OCI-LY7 (cell line): ENCODE data around the gene RCOR3. TPM values are rescaled to one million over a fixed set of nuclear protein-coding genes. Genes with fewer than 3 reads are reported as not detected.
A peak's percentile ranks its signal among the peaks of the same experiment; 100 is the strongest.

Experiments used
- BruUV-seq: library from RNA; stranded (reverse); fragments of 400-500 nt; replicated peaks from 2 replicates; lab custom pipeline; 2021; lab: Mats Ljungman, UMichigan
- CTCF ChIA-PET: fragments of 300-600 bp; sonication (Branson Sonifier 250); formaldehyde crosslinking; loops from one replicate; lab custom pipeline; 2022; ENCODE audit warnings: antibody characterized with exemption; ENCODE audit not compliant: unreplicated experiment; lab: Charles Lee
- POLR2A ChIA-PET: fragments of 300-600 bp; sonication (Branson Sonifier 250); formaldehyde crosslinking; loops from one replicate; lab custom pipeline; 2022; ENCODE audit warnings: antibody characterized with exemption; lab: Charles Lee
- DNase-seq: peaks from one replicate; pipeline ENCODE4 v3.0.0-alpha.2; 2015; ENCODE audit warnings: low spot score
- H2AFZ ChIP-seq: fragments of 200-600 bp; sonication (generic), shearing (Covaris generic); 2 replicates; pipeline ENCODE4 v1.6.1; 2014; ENCODE audit warnings: mild to moderate bottlenecking, antibody characterized with exemption, low read length, moderate library complexity
- H3K27ac ChIP-seq: fragments of 200-600 bp; sonication (generic); 2 replicates; pipeline ENCODE4 v1.5.1; 2014; ENCODE audit warnings: mixed run types, low read depth, mild to moderate bottlenecking, moderate library complexity, low read length, inconsistent platforms; ENCODE audit not compliant: poor library complexity, severe bottlenecking
- H3K36me3 ChIP-seq: fragments of 200-600 bp; sonication (generic); 2 replicates; pipeline ENCODE4 v1.6.1; 2014; ENCODE audit warnings: mild to moderate bottlenecking, antibody characterized with exemption, low read length, moderate library complexity, mixed read lengths; ENCODE audit not compliant: insufficient read depth
- H3K4me1 ChIP-seq: fragments of 200-600 bp; sonication (generic); 2 replicates; pipeline ENCODE4 v1.5.1; 2014; ENCODE audit warnings: mild to moderate bottlenecking, low read length; ENCODE audit not compliant: insufficient read depth, poor library complexity, severe bottlenecking
- H3K4me2 ChIP-seq: fragments of 200-600 bp; sonication (generic); 2 replicates; pipeline ENCODE4 v1.6.1; 2014; ENCODE audit warnings: mild to moderate bottlenecking, low read length
- H3K4me3 ChIP-seq: fragments of 200-600 bp; sonication (generic); 2 replicates; pipeline ENCODE4 v1.5.1; 2014; ENCODE audit warnings: mild to moderate bottlenecking, low read depth, low read length; ENCODE audit not compliant: poor library complexity, severe bottlenecking
- H3K79me2 ChIP-seq: fragments of 200-600 bp; sonication (generic); 2 replicates; pipeline ENCODE4 v1.6.1; 2016; ENCODE audit warnings: low read depth, mild to moderate bottlenecking, low read length, moderate library complexity, mixed read lengths; ENCODE audit not compliant: insufficient read depth
- H3K9me2 ChIP-seq: fragments of 200-600 bp; sonication (generic); 2 replicates; pipeline ENCODE4 v1.6.1; 2016; ENCODE audit warnings: mild to moderate bottlenecking, low read length, mixed read lengths; ENCODE audit not compliant: insufficient read depth
- H3K9me3 ChIP-seq: fragments of 200-600 bp; sonication (generic); 2 replicates; pipeline ENCODE4 v1.6.1; 2014; ENCODE audit warnings: mild to moderate bottlenecking, mixed run types, low read length, mixed read lengths
- H4K20me1 ChIP-seq: fragments of 200-600 bp; sonication (generic); 2 replicates; pipeline ENCODE4 v1.6.1; 2014; ENCODE audit warnings: mild to moderate bottlenecking, antibody characterized with exemption, low read length, moderate library complexity, mixed read lengths; ENCODE audit not compliant: insufficient read depth
- CTCF ChIP-seq: fragments of 200-600 bp; sonication (generic); conservative IDR thresholded peaks from 2 replicates; pipeline ENCODE4 v1.5.1; 2014; ENCODE audit warnings: mild to moderate bottlenecking, antibody characterized with exemption, low read length, moderate library complexity, mixed read lengths
- EZH2phosphoT487 ChIP-seq: fragments of 200-600 bp; sonication (generic); IDR thresholded peaks from 2 replicates; pipeline ENCODE4 v1.6.1; 2018; ENCODE audit warnings: low read depth, borderline replicate concordance, mild to moderate bottlenecking, mixed run types, antibody characterized with exemption, low read length, moderate library complexity, mixed read lengths
- intact Hi-C: fragments of 100-400 bp; cut with micrococcal nuclease; formaldehyde crosslinking; loops from one replicate; pipeline ENCODE4 v1.10.0; 2022; ENCODE audit not compliant: unreplicated experiment
- total RNA-seq, 2 experiments: library from RNA; depleted of rRNA in 1 of 2; stranded (reverse); fragments of >200 nt in 1 of 2; shearing (Covaris generic) in 1 of 2; gene quantifications; 2 replicates each; pipeline ENCODE4 v1.2.3, GENCODE V29; 2014 to 2022

The RCOR3 gene
- total RNA-seq, 2 experiments from 2014 or later: 34.8 to 62.3 TPM

GRCh38 chr1:211326140-211326527 lies 67.0 kb downstream of the RCOR3 start:
- Histone ChIP-seq H3K36me3 (no peaks in the 10 kb centered on the region), H4K20me1 (no peaks in the 10 kb centered on the region), H3K4me3 (peak overlapping the region; percentile 89), H3K4me1 (peaks cover 44% of the 10 kb centered on the region), H3K9me3 (no peaks in the 10 kb centered on the region), H3K9me2 (no peaks in the 10 kb centered on the region), H3K4me2 (peak overlapping the region; percentile 96), H3K27ac (peak overlapping the region; percentile 77), H3K79me2 (peaks cover 43% of the 10 kb centered on the region), H2AFZ (peak overlapping the region; percentile 96)
- TSS peak; percentile 81 for BruUV-seq
- CTCF ChIA-PET: interaction anchor here (0.7 to 4.3 kb wide), 2 partner anchors 11 to 189 kb away, joined by 4 to 38 read pairs; no protein-coding TSS in a partner anchor
- TF ChIP-seq EZH2phosphoT487: no peak
- TF ChIP-seq CTCF: no peak
- no peak for DNase-seq
- POLR2A ChIA-PET: interaction anchor here (0.6 to 2.5 kb wide), 12 partner anchors 9 to 322 kb away, joined by 3 to 23 read pairs (median 4); no protein-coding TSS in a partner anchor
- intact Hi-C loops: loop anchor here (2.0 to 10.0 kb wide), 5 partner anchors 57 to 959 kb away; partner anchors contain the start of genes NEK2, PPP2R5A and SLC30A1

- no peaks in the 10 kb centered on the region for H4K20me1 ChIP-seq
- no TSS peak for BruUV-seq
- DNase-seq: peak; percentile 65
- H3K79me2 ChIP-seq: peaks cover 48% of the 10 kb centered on the region
- peak within 1 kb of the TSS; percentile 96 for H3K4me2 ChIP-seq
- peak within 1 kb of the TSS; percentile 77 for H3K27ac ChIP-seq
- TF ChIP-seq EZH2phosphoT487 (no peak), CTCF (no peak)
- peak within 1 kb of the TSS; percentile 96 for H2AFZ ChIP-seq
- no peaks in the 10 kb centered on the region for H3K9me3 ChIP-seq
- no peaks in the 10 kb centered on the region for H3K36me3 ChIP-seq
- ChIA-PET POLR2A (interaction anchor here (0.6 to 3.6 kb wide), 19 partner anchors 9 to 321 kb away, joined by 3 to 23 read pairs (median 4); no protein-coding TSS in a partner anchor), CTCF (interaction anchor here (0.7 to 4.3 kb wide), 3 partner anchors 10 to 201 kb away, joined by 4 to 38 read pairs (median 4); no protein-coding TSS in a partner anchor)
- H3K9me2 ChIP-seq: no peaks in the 10 kb centered on the region
- intact Hi-C loops: loop anchor here (1.0 to 10.0 kb wide), 6 partner anchors 27 to 958 kb away; partner anchors contain the start of genes NEK2, PPP2R5A and SLC30A1
- H3K4me1 ChIP-seq: peaks cover 50% of the 10 kb centered on the region
- peak within 1 kb of the TSS; percentile 89 for H3K4me3 ChIP-seq
Observed at GRCh38 chr1:211326528-211327345, 67.6 kb downstream of the RCOR3 start, which contains the start of gene TRAF5. TRAF5 (plus strand) TSS chr1:211326833; CDS start chr1:211353240, 26,407 bp downstream.
